Measurements from ENCODE around the gene MAEA. TPM values are rescaled to one million over a fixed set of nuclear protein-coding genes. Genes with fewer than 3 reads are reported as not detected.

Gene MAEA
- total and polyA plus RNA-seq, 2 of the 8 experiments (the other 6 are each of a cell fraction or from before 2014, with no cell fraction given) = 75.8 to 133 TPM

DNA sequence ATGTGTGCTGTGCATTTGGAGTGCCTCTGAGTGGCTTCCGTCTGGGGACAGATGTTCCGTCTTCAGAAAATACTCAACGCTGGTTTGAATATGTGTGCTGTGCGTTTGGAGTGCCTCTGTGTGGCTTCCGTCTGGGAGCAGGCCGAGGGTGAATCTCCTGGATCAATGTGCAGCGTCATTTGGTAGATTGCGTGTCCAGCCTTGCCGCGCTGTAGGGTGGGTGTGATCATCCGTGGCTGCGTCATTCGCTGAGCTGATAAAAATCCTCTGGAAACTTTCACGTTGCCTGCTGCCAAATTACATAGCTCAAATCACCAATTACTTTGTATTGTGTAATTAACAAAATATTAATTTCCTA is 69.4 kb downstream of the MAEA start (continued):
- TF ChIP-seq EGR1 (IDR thresholded peaks at IDR 0.05; ENCODE audit: borderline replicate concordance, low read depth, low read length) (no peak), CBX5 (IDR thresholded peaks at IDR 0.05; ENCODE audit: low read depth, low read length) (no peak), POU5F1 (IDR thresholded peaks at IDR 0.05; ENCODE audit: low read depth, low read length) (no peak), TCF12 (IDR thresholded peaks at IDR 0.05; ENCODE audit: low read depth, low read length) (no peak), CHD1 (IDR thresholded peaks at IDR 0.05; ENCODE audit: low read depth, low read length) (no peak), BRCA1 (IDR thresholded peaks at IDR 0.05; ENCODE audit: low read depth, low read length) (no peak), YY1 (IDR thresholded peaks at IDR 0.05; ENCODE audit: low read depth, low read length) (no peak)
- TF ChIP-seq, protein P1, sequence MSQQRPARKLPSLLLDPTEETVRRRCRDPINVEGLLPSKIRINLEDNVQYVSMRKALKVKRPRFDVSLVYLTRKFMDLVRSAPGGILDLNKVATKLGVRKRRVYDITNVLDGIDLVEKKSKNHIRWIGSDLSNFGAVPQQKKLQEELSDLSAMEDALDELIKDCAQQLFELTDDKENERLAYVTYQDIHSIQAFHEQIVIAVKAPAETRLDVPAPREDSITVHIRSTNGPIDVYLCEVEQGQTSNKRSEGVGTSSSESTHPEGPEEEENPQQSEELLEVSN (IDR thresholded peaks at IDR 0.05) = no peak

All from H1 (cell line).